H1 (cell line): ENCODE measurements around the gene TMEM145. TPM values are rescaled to one million over a fixed set of nuclear protein-coding genes. Genes with fewer than 3 reads are reported as not detected.

ENCODE experiments used
- BCL11A ChIP-seq, 2 experiments: IDR thresholded peaks; one replicate each; pipeline ENCODE4 v1.6.1; 2011; ENCODE audit warnings: low read depth in 2 of 2, low read length in 2 of 2, mild to moderate bottlenecking in 2 of 2
- polyA plus RNA-seq, 7 experiments: library from polyadenylated mRNA; depleted of rRNA in 3 of 7; stranded (reverse) in 5 of 7; unstranded in 2 of 7; fragments of >200 nt in 5 of 7; fragments of 200-250 nt in 2 of 7; gene quantifications; 1 replicate in 5 of 7; 2 replicates in 1 of 7; 4 replicates in 1 of 7; pipeline versions ENCODE4 v1.2.1 to v1.2.3, GENCODE V29; 2011 to 2013; ENCODE audit warnings: missing spikeins in 2 of 7, mixed read lengths in 2 of 7
- total RNA-seq: library from RNA; stranded (reverse); fragmentation: NEBNext Ultra II Directional; extraction: Animal tissue kit (Norgen Biotek cat#: 25700); gene quantifications from 2 replicates; pipeline ENCODE4 v1.2.1, GENCODE V29; 2021

Gene TMEM145
- total and polyA plus RNA-seq, 2 of the 8 experiments (the other 6 are each of a cell fraction or from before 2014, with no cell fraction given) = 2.3 to 4.7 TPM

- no peak for TF ChIP-seq BCL11A (IDR thresholded peaks at IDR 0.05; ENCODE audit: low read depth in 2 of 2, low read length in 2 of 2)
- TF ChIP-seq, all 59 proteins: peak for 0
These were observed 42.8 kb downstream of the TMEM145 start (continued) for GRCh38 chr19:42355896-42356295.
